ENCODE data around the gene ADCY2.

GRCh38 chr5:7728076-7728475, 332.1 kb downstream of the ADCY2 start:
- TF ChIP-seq YY1 (IDR thresholded peaks at IDR 0.05; ENCODE audit: insufficient read depth, insufficient read length) (no peak), ZNF274 (IDR thresholded peaks at IDR 0.05; ENCODE audit: low read depth, low read length) (no peak)
